K562 (cell line): Measurements from ENCODE around the gene TIFAB. TPM values are rescaled to one million over a fixed set of nuclear protein-coding genes. Genes with fewer than 3 reads are reported as not detected.

Experiments used
- ARID2 ChIP-seq: fragments of 450-650 bp; IDR thresholded peaks from 2 replicates; pipeline ENCODE4 v1.6.1; 2017; ENCODE audit warnings: antibody characterized with exemption, mild to moderate bottlenecking
- BRD4 ChIP-seq: fragments of 200-600 bp; sonication (generic); IDR thresholded peaks from 2 replicates; pipeline ENCODE4 v1.6.1; 2017; ENCODE audit warnings: inconsistent platforms
- C11orf30 ChIP-seq: fragments of 450-650 bp; IDR thresholded peaks from 2 replicates; pipeline ENCODE4 v1.6.1; 2016; ENCODE audit warnings: low read depth, mild to moderate bottlenecking
- CHCHD3 ChIP-seq: fragments of 250-450 bp; sonication (Bioruptor Pico); IDR thresholded peaks from 2 replicates; pipeline ENCODE4 v2.1.2; 2022; ENCODE audit warnings: mild to moderate bottlenecking
- DACH1 ChIP-seq: fragments of 450-650 bp; IDR thresholded peaks from 2 replicates; pipeline ENCODE4 v1.6.1; 2018; ENCODE audit not compliant: partially characterized antibody
- DPF2 ChIP-seq: fragments of 450-650 bp; IDR thresholded peaks from 2 replicates; pipeline ENCODE4 v1.6.1; 2016
- EP400 ChIP-seq: fragments of 450-650 bp; IDR thresholded peaks from 2 replicates; pipeline ENCODE4 v1.6.1; 2017; ENCODE audit warnings: antibody characterized with exemption, mild to moderate bottlenecking, moderate library complexity
- EZH2 ChIP-seq: IDR thresholded peaks from 2 replicates; pipeline ENCODE4 v1.6.1; 2012; ENCODE audit warnings: low read depth, mild to moderate bottlenecking, inconsistent platforms, low read length, borderline replicate concordance
- GATA2 ChIP-seq: sonication (generic); formaldehyde crosslinking; IDR thresholded peaks from 2 replicates; pipeline ENCODE4 v1.4.0; 2020; ENCODE audit warnings: mild to moderate bottlenecking, missing genetic modification reagents
- HNRNPL ChIP-seq: fragments of 200-400 bp; formaldehyde crosslinking; IDR thresholded peaks from 2 replicates; pipeline ENCODE4 v1.6.1; 2017; ENCODE audit warnings: low read depth, mild to moderate bottlenecking, low read length
- HNRNPUL1 ChIP-seq: fragments of 200-400 bp; formaldehyde crosslinking; IDR thresholded peaks from 2 replicates; pipeline ENCODE4 v1.6.1; 2017; ENCODE audit warnings: low read length
- KDM2B ChIP-seq: fragments of 250-450 bp; sonication (Bioruptor Pico); IDR thresholded peaks from 2 replicates; pipeline ENCODE4 v1.8.0; 2021; ENCODE audit warnings: mild to moderate bottlenecking, moderate library complexity
- NRF1 ChIP-seq, 2 experiments: fragments of 450-650 bp; IDR thresholded peaks in 1 of 2; conservative IDR thresholded peaks in 1 of 2; 2 replicates each; pipeline ENCODE4 v1.6.1; 2014; ENCODE audit warnings: mild to moderate bottlenecking in 2 of 2
- PHF20 ChIP-seq: fragments of 450-650 bp; IDR thresholded peaks from 2 replicates; pipeline ENCODE4 v1.6.1; 2018; ENCODE audit not compliant: partially characterized antibody
- SIN3B ChIP-seq: fragments of 450-650 bp; IDR thresholded peaks from 2 replicates; pipeline ENCODE4 v1.6.1; 2017; ENCODE audit warnings: low read depth, mild to moderate bottlenecking, moderate library complexity
- ZBTB8A ChIP-seq: fragments of 450-650 bp; IDR thresholded peaks from 2 replicates; pipeline ENCODE4 v1.6.1; 2018; ENCODE audit warnings: mild to moderate bottlenecking, moderate library complexity; ENCODE audit not compliant: partially characterized antibody
- polyA plus RNA-seq, 8 experiments: library from polyadenylated mRNA; depleted of rRNA in 4 of 8; stranded (reverse) in 5 of 8; unstranded in 3 of 8; fragments of >200 nt; fragmentation: Nextera tagmentation in 2 of 8; fragmentation: Illumina TruSeq in 1 of 8; extraction: Ambion mirVana in 2 of 8; extraction: Trizol in 1 of 8; gene quantifications; 2 replicates each; pipeline versions ENCODE4 v1.2.1 to v1.2.3, GENCODE V29; 2011 to 2014; ENCODE audit warnings: inconsistent platforms in 1 of 8, missing spikeins in 1 of 8
- total RNA-seq, 7 experiments: library from RNA; depleted of rRNA in 6 of 7; stranded (reverse); fragments of >200 nt in 6 of 7; fragmentation: Illumina TruSeq in 2 of 7; extraction: Trizol in 2 of 7; gene quantifications; 2 replicates each; pipeline versions ENCODE4 v1.2.1 to v1.2.3, GENCODE V29; 2011 to 2021; ENCODE audit warnings: low replicate concordance in 1 of 7
- TF ChIP-seq, protein P1 (sequence below): IDR thresholded peaks from 2 replicates; pipeline ENCODE4 v1.6.1; 2011; ENCODE audit warnings: borderline replicate concordance, low read depth, mild to moderate bottlenecking, moderate library complexity, low read length; ENCODE audit not compliant: insufficient read depth, poor library complexity, severe bottlenecking
- TF ChIP-seq, protein P2 (sequence below): fragments of 450-650 bp; IDR thresholded peaks from 2 replicates; pipeline ENCODE4 v1.6.1; 2016; ENCODE audit warnings: low read depth
- TF ChIP-seq, protein P3 (sequence below): sonication (generic); formaldehyde crosslinking; IDR thresholded peaks from 2 replicates; pipeline ENCODE4 v1.9.0; 2022; ENCODE audit warnings: mild to moderate bottlenecking, missing genetic modification reagents

Gene TIFAB
- total and polyA plus RNA-seq, 9 of the 15 experiments (the other 6 are each of a cell fraction or from before 2014, with no cell fraction given) = not detected

DNA sequence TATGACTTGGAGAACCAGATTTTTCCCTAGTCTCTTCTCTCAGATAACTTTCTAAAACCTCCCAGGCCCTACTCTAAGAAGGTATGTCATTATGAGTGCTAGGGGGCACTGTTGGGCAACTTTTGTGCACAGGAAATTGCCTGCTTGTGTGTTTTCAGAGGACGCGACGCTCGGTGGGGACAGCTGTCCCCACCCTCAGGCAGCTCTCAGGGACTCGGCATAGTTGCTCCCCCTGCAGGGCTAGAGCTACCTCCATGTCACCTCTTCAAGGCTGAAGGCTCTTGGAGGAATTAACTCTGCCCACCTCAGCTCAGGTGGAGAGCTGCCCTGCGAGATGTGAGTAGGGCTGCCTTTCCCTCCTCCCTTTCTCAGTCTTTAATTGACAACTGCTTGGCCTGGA, 10.2 kb upstream of the TIFAB start (continued):
- TF ChIP-seq HNRNPL (no peak), SIN3B (no peak), PHF20 (no peak), DPF2 (no peak), ARID2 (no peak), DACH1 (no peak), BRD4 (no peak), GATA2 (CRISPR knock-in tag) (no peak), NRF1 (conservative IDR thresholded peaks at IDR 0.05 in 1 of 2, IDR thresholded peaks at IDR 0.05 in 1 of 2) (no peak), ZBTB8A (no peak), KDM2B (CRISPR knock-in tag) (no peak), C11orf30 (no peak), EZH2 (no peak), EP400 (no peak), CHCHD3 (CRISPR knock-in tag) (no peak), HNRNPUL1 (no peak)
- TF ChIP-seq, protein P1, sequence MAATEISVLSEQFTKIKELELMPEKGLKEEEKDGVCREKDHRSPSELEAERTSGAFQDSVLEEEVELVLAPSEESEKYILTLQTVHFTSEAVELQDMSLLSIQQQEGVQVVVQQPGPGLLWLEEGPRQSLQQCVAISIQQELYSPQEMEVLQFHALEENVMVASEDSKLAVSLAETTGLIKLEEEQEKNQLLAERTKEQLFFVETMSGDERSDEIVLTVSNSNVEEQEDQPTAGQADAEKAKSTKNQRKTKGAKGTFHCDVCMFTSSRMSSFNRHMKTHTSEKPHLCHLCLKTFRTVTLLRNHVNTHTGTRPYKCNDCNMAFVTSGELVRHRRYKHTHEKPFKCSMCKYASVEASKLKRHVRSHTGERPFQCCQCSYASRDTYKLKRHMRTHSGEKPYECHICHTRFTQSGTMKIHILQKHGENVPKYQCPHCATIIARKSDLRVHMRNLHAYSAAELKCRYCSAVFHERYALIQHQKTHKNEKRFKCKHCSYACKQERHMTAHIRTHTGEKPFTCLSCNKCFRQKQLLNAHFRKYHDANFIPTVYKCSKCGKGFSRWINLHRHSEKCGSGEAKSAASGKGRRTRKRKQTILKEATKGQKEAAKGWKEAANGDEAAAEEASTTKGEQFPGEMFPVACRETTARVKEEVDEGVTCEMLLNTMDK = peak; percentile 81
- TF ChIP-seq, protein P2, sequence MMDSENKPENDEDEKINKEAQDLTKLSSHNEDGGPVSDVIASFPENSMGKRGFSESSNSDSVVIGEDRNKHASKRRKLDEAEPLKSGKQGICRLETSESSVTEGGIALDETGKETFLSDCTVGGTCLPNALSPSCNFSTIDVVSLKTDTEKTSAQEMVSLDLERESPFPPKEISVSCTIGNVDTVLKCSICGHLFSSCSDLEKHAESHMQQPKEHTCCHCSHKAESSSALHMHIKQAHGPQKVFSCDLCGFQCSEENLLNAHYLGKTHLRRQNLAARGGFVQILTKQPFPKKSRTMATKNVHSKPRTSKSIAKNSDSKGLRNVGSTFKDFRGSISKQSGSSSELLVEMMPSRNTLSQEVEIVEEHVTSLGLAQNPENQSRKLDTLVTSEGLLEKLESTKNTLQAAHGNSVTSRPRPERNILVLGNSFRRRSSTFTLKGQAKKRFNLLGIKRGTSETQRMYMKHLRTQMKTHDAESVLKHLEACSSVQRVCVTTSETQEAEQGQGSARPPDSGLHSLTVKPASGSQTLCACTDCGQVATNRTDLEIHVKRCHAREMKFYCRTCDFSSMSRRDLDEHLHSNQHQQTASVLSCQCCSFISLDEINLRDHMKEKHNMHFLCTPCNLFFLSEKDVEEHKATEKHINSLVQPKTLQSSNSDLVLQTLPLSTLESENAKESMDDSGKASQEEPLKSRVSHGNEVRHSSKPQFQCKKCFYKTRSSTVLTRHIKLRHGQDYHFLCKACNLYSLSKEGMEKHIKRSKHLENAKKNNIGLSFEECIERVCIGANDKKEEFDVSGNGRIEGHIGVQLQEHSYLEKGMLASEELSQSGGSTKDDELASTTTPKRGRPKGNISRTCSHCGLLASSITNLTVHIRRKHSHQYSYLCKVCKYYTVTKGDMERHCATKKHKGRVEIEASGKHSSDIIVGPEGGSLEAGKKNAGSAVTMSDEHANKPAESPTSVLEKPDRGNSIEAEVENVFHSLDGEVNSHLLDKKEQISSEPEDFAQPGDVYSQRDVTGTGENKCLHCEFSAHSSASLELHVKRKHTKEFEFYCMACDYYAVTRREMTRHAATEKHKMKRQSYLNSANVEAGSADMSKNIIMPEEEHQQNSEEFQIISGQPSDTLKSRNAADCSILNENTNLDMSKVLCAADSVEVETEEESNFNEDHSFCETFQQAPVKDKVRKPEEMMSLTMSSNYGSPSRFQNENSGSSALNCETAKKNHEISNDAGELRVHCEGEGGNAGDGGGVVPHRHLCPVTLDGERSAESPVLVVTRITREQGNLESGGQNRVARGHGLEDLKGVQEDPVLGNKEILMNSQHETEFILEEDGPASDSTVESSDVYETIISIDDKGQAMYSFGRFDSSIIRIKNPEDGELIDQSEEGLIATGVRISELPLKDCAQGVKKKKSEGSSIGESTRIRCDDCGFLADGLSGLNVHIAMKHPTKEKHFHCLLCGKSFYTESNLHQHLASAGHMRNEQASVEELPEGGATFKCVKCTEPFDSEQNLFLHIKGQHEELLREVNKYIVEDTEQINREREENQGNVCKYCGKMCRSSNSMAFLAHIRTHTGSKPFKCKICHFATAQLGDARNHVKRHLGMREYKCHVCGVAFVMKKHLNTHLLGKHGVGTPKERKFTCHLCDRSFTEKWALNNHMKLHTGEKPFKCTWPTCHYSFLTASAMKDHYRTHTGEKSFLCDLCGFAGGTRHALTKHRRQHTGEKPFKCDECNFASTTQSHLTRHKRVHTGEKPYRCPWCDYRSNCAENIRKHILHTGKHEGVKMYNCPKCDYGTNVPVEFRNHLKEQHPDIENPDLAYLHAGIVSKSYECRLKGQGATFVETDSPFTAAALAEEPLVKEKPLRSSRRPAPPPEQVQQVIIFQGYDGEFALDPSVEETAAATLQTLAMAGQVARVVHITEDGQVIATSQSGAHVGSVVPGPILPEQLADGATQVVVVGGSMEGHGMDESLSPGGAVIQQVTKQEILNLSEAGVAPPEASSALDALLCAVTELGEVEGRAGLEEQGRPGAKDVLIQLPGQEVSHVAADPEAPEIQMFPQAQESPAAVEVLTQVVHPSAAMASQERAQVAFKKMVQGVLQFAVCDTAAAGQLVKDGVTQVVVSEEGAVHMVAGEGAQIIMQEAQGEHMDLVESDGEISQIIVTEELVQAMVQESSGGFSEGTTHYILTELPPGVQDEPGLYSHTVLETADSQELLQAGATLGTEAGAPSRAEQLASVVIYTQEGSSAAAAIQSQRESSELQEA = no peak
- TF ChIP-seq, protein P3, sequence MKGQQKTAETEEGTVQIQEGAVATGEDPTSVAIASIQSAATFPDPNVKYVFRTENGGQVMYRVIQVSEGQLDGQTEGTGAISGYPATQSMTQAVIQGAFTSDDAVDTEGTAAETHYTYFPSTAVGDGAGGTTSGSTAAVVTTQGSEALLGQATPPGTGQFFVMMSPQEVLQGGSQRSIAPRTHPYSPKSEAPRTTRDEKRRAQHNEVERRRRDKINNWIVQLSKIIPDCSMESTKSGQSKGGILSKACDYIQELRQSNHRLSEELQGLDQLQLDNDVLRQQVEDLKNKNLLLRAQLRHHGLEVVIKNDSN (CRISPR knock-in tag) = no peak
